H9 (cell line): ENCODE data around the gene C1QTNF9B. TPM values are rescaled to one million over a fixed set of nuclear protein-coding genes. Genes with fewer than 3 reads are reported as not detected.

Experiments
- DNase-seq: peaks from one replicate; pipeline ENCODE4 v3.0.0-alpha.2; 2017
- H2AFZ ChIP-seq: one replicate; pipeline ENCODE4 v1.6.1; 2013; ENCODE audit warnings: mild to moderate bottlenecking, low read length, control low read depth, moderate library complexity
- H2AK5ac ChIP-seq: 2 replicates; pipeline ENCODE4 v1.6.1; 2013; ENCODE audit warnings: low read length, control low read depth, mixed read lengths; ENCODE audit not compliant: insufficient read length
- H2BK120ac ChIP-seq: one replicate; pipeline ENCODE4 v1.6.1; 2013; ENCODE audit warnings: low read depth, mild to moderate bottlenecking, low read length, control low read depth, inconsistent platforms; ENCODE audit not compliant: poor library complexity, severe bottlenecking
- H2BK12ac ChIP-seq: 2 replicates; pipeline ENCODE4 v1.6.1; 2013; ENCODE audit warnings: low read length, control low read depth, mixed read lengths, low read depth; ENCODE audit not compliant: insufficient read length
- H2BK15ac ChIP-seq: 2 replicates; pipeline ENCODE4 v1.6.1; 2013; ENCODE audit warnings: low read depth, low read length, control low read depth
- H2BK20ac ChIP-seq: one replicate; pipeline ENCODE4 v1.6.1; 2013; ENCODE audit warnings: low read depth, mild to moderate bottlenecking, low read length, control low read depth, inconsistent platforms; ENCODE audit not compliant: poor library complexity, severe bottlenecking
- H2BK5ac ChIP-seq: 2 replicates; pipeline ENCODE4 v1.6.1; 2013; ENCODE audit warnings: low read length, control low read depth, mixed read lengths; ENCODE audit not compliant: insufficient read length
- H3K14ac ChIP-seq: 2 replicates; pipeline ENCODE4 v1.6.1; 2013; ENCODE audit warnings: low read length, control low read depth; ENCODE audit not compliant: insufficient read depth
- H3K18ac ChIP-seq: 2 replicates; pipeline ENCODE4 v1.6.1; 2013; ENCODE audit warnings: low read depth, mild to moderate bottlenecking, mixed read lengths, low read length, control low read depth; ENCODE audit not compliant: insufficient read length
- H3K23ac ChIP-seq: 2 replicates; pipeline ENCODE4 v1.6.1; 2013; ENCODE audit warnings: low read length, control low read depth, mixed read lengths, low read depth; ENCODE audit not compliant: insufficient read length
- H3K23me2 ChIP-seq: 2 replicates; pipeline ENCODE4 v1.6.1; 2013; ENCODE audit warnings: low read depth, mild to moderate bottlenecking, mixed read lengths, low read length, control low read depth; ENCODE audit not compliant: insufficient read length, poor library complexity, severe bottlenecking
- H3K27ac ChIP-seq: 2 replicates; pipeline ENCODE4 v1.5.1; 2013; ENCODE audit warnings: low read length, control low read depth, mixed read lengths, low read depth; ENCODE audit not compliant: insufficient read length
- H3K27me3 ChIP-seq: 2 replicates; pipeline ENCODE4 v1.6.1; 2013; ENCODE audit warnings: low read length, control low read depth, inconsistent platforms; ENCODE audit not compliant: insufficient read depth
- H3K4ac ChIP-seq: 2 replicates; pipeline ENCODE4 v1.6.1; 2013; ENCODE audit warnings: low read depth, mild to moderate bottlenecking, control low read depth, inconsistent platforms, low read length, moderate library complexity
- H3K4me1 ChIP-seq: 2 replicates; pipeline ENCODE4 v1.6.1; 2013; ENCODE audit warnings: low read length, control low read depth, inconsistent platforms; ENCODE audit not compliant: insufficient read depth
- H3K4me2 ChIP-seq: 2 replicates; pipeline ENCODE4 v1.6.1; 2013; ENCODE audit warnings: low read length, control low read depth, mixed read lengths; ENCODE audit not compliant: insufficient read length, insufficient read depth
- H3K56ac ChIP-seq: 2 replicates; pipeline ENCODE4 v1.6.1; 2013; ENCODE audit warnings: low read depth, mild to moderate bottlenecking, mixed read lengths, low read length, control low read depth; ENCODE audit not compliant: insufficient read length
- H3K79me1 ChIP-seq: 2 replicates; pipeline ENCODE4 v1.6.1; 2013; ENCODE audit warnings: low read depth, mild to moderate bottlenecking, moderate library complexity, low read length, control low read depth, inconsistent platforms; ENCODE audit not compliant: insufficient read depth, poor library complexity, severe bottlenecking
- H3K79me2 ChIP-seq: 2 replicates; pipeline ENCODE4 v1.6.1; 2013; ENCODE audit warnings: low read length, control low read depth, inconsistent platforms; ENCODE audit not compliant: insufficient read depth
- H3K9ac ChIP-seq: 2 replicates; pipeline ENCODE4 v1.6.1; 2013; ENCODE audit warnings: low read length, control low read depth, mixed read lengths; ENCODE audit not compliant: insufficient read length; ENCODE audit errors: extremely low read depth
- H3K9me3 ChIP-seq: one replicate; pipeline ENCODE4 v1.6.1; 2013; ENCODE audit warnings: low read depth, low read length, inconsistent platforms; ENCODE audit not compliant: control insufficient read depth
- H3T11ph ChIP-seq: one replicate; pipeline ENCODE4 v1.6.1; 2013; ENCODE audit warnings: mild to moderate bottlenecking, low read length, control low read depth, inconsistent platforms
- H4K20me1 ChIP-seq: one replicate; pipeline ENCODE4 v1.6.1; 2013; ENCODE audit not compliant: control insufficient read depth, insufficient read length, insufficient read depth
- H4K5ac ChIP-seq: 2 replicates; pipeline ENCODE4 v1.6.1; 2013; ENCODE audit warnings: low read depth, mild to moderate bottlenecking, mixed read lengths, low read length, control low read depth; ENCODE audit not compliant: insufficient read length
- H4K8ac ChIP-seq: replicated peaks from 2 replicates; pipeline ENCODE4 v1.6.1; 2013; ENCODE audit warnings: low read length, control low read depth, mixed read lengths, low read depth; ENCODE audit not compliant: insufficient read length
- H4K91ac ChIP-seq: 2 replicates; pipeline ENCODE4 v1.6.1; 2013; ENCODE audit warnings: low read depth, mild to moderate bottlenecking, moderate library complexity, mixed read lengths, low read length, control low read depth; ENCODE audit not compliant: insufficient read length
- H3K27ac Mint-ChIP-seq, 3 experiments: 2 replicates in 2 of 3; 3 replicates in 1 of 3; pipeline ENCODE4 v1.8.0; 2020 to 2021; ENCODE audit warnings: mixed read lengths in 3 of 3, mild to moderate bottlenecking in 1 of 3, moderate library complexity in 1 of 3
- H3K27me3 Mint-ChIP-seq: 2 replicates; pipeline ENCODE4 v1.8.0; 2021; ENCODE audit warnings: low read depth, mild to moderate bottlenecking, moderate library complexity, mixed read lengths
- H3K36me3 Mint-ChIP-seq, 3 experiments: 2 replicates in 2 of 3; 3 replicates in 1 of 3; pipeline ENCODE4 v1.8.0; 2020 to 2021; ENCODE audit warnings: low read depth in 3 of 3, mixed read lengths in 3 of 3; ENCODE audit not compliant: insufficient read depth in 1 of 3
- H3K4me1 Mint-ChIP-seq, 2 experiments: 2 replicates each; pipeline ENCODE4 v1.8.0; 2020; ENCODE audit warnings: mixed read lengths in 2 of 2
- H3K4me3 Mint-ChIP-seq, 2 experiments: 2 replicates in 1 of 2; 3 replicates in 1 of 2; pipeline ENCODE4 v1.8.0; 2020 to 2021; ENCODE audit warnings: mild to moderate bottlenecking in 2 of 2, mixed read lengths in 2 of 2, moderate library complexity in 1 of 2
- H3K9me3 Mint-ChIP-seq, 2 experiments: 2 replicates in 1 of 2; 3 replicates in 1 of 2; pipeline ENCODE4 v1.8.0; 2020; ENCODE audit warnings: mild to moderate bottlenecking in 2 of 2, mixed read lengths in 2 of 2, moderate library complexity in 1 of 2
- WGBS: extraction: QIAGEN DNeasy Blood & Tissue Kit; methylation state at CpG from one replicate; pipeline ENCODE4 v1.1.7; 2013; ENCODE audit warnings: missing lambda C conversion rate, low lambda C conversion rate, mixed read lengths; ENCODE audit not compliant: insufficient read length; ENCODE audit errors: extremely low coverage; 5-methylcytosine and 5-hydroxymethylcytosine counted together
- total RNA-seq: library from RNA; stranded (reverse); gene quantifications from 2 replicates; pipeline ENCODE4 v1.2.1, GENCODE V29; 2021
- TF ChIP-seq, protein P1 (sequence below): fragments of 200-600 bp; sonication (generic); conservative IDR thresholded peaks from 3 replicates; pipeline ENCODE4 v1.8.0; 2021; ENCODE audit warnings: antibody characterized with exemption, mild to moderate bottlenecking

C1QTNF9B gene
- total RNA-seq, 1 experiment from 2014 or later, result not detected

DNA sequence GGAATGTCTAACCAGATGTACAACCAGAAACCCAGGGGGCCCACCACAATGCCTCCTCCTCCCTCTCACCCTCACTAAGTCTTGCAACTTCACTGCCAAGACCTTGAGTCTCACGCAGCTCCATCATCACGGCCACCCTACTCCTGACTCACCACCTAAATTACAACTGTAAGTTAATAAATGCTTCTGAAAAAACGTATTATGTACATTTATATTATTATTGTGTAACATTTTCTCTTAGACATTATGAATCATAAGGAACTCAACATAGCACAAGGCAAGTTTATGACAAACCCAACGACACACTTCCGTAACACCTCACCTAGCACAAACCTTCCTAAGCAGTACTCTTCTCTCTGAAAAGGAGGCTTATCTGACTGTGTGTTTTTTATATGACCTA, 28.8 kb downstream of the C1QTNF9B start:
- Mint-ChIP-seq H3K36me3 (no peaks in the 10 kb centered on the region), H3K9me3 (no peaks in the 10 kb centered on the region), H3K27ac (no peak overlapping the region), H3K27me3 (no peaks in the 10 kb centered on the region), H3K4me1 (no peaks in the 10 kb centered on the region), H3K4me3 (no peak overlapping the region)
- Histone ChIP-seq H3K4me2 (no peak overlapping the region), H3K9me3 (no peaks in the 10 kb centered on the region), H3K79me2 (no peaks in the 10 kb centered on the region), H3K23me2 (no peaks in the 10 kb centered on the region), H2BK15ac (no peak overlapping the region), H3K23ac (no peak overlapping the region), H2AK5ac (no peak overlapping the region), H3K79me1 (no peaks in the 10 kb centered on the region), H4K91ac (no peak overlapping the region), H2AFZ (no peak overlapping the region), H2BK20ac (no peak overlapping the region), H3K56ac (no peak overlapping the region), H4K20me1 (no peaks in the 10 kb centered on the region), H2BK120ac (no peak overlapping the region), H4K8ac (no peak overlapping the region), H3K18ac (no peak overlapping the region), H2BK12ac (no peak overlapping the region), H4K5ac (no peak overlapping the region), H3K27ac (no peak overlapping the region), H3T11ph (no peak overlapping the region), H3K9ac (no peak overlapping the region), H3K4me1 (no peaks in the 10 kb centered on the region), H2BK5ac (no peak overlapping the region), H3K4ac (no peak overlapping the region), H3K27me3 (no peaks in the 10 kb centered on the region), H3K14ac (no peak overlapping the region)
- DNase-seq, result no peak
- TF ChIP-seq, protein P1, sequence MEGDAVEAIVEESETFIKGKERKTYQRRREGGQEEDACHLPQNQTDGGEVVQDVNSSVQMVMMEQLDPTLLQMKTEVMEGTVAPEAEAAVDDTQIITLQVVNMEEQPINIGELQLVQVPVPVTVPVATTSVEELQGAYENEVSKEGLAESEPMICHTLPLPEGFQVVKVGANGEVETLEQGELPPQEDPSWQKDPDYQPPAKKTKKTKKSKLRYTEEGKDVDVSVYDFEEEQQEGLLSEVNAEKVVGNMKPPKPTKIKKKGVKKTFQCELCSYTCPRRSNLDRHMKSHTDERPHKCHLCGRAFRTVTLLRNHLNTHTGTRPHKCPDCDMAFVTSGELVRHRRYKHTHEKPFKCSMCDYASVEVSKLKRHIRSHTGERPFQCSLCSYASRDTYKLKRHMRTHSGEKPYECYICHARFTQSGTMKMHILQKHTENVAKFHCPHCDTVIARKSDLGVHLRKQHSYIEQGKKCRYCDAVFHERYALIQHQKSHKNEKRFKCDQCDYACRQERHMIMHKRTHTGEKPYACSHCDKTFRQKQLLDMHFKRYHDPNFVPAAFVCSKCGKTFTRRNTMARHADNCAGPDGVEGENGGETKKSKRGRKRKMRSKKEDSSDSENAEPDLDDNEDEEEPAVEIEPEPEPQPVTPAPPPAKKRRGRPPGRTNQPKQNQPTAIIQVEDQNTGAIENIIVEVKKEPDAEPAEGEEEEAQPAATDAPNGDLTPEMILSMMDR, result no peak
- WGBS, result no CpG with 5 or more reads among the region's 5 CpGs
